Endothelial cell of umbilical vein (primary cell): ENCODE results near the gene KIR2DL1.
"Not testable (repeated sequence)": the region's sequence is repeated elsewhere in the genome, so short reads cannot be mapped to it uniquely, and the experiment has no call there.

ENCODE experiments used
- CTCF ChIP-seq, 2 donors: IDR thresholded peaks; 1 replicate in 1 of 2; 2 replicates in 1 of 2; pipeline ENCODE4 v1.5.1; 2011; ENCODE audit warnings: low read length in 2 of 2, mild to moderate bottlenecking in 2 of 2, moderate library complexity in 2 of 2, control low read depth in 1 of 2, inconsistent platforms in 1 of 2, low read depth in 1 of 2; ENCODE audit not compliant: insufficient read depth in 1 of 2; ENCODE audit errors: extremely low read depth in 1 of 2
- EZH2 ChIP-seq: IDR thresholded peaks from 2 replicates; pipeline ENCODE4 v1.6.1; 2012; ENCODE audit warnings: borderline replicate concordance, low read depth, mild to moderate bottlenecking, moderate library complexity, low read length, inconsistent platforms; ENCODE audit not compliant: severe bottlenecking
- FOS ChIP-seq: IDR thresholded peaks from 2 replicates; pipeline ENCODE4 v1.6.1; 2011; ENCODE audit warnings: mild to moderate bottlenecking, low read length, moderate library complexity, borderline replicate concordance; ENCODE audit not compliant: insufficient read depth
- GATA2 ChIP-seq: IDR thresholded peaks from 2 replicates; pipeline ENCODE4 v1.7.0; 2011; ENCODE audit warnings: low read depth, mild to moderate bottlenecking, moderate library complexity, mixed read lengths, low read length; ENCODE audit not compliant: insufficient read length, insufficient read depth
- JUN ChIP-seq: IDR thresholded peaks from 2 replicates; pipeline ENCODE4 v1.6.1; 2011; ENCODE audit warnings: borderline replicate concordance, low read depth; ENCODE audit not compliant: insufficient read length, insufficient read depth
- MAX ChIP-seq: IDR thresholded peaks from 2 replicates; pipeline ENCODE4 v1.6.1; 2011; ENCODE audit not compliant: insufficient read depth, insufficient read length
- MYC ChIP-seq: IDR thresholded peaks from one replicate; pipeline ENCODE4 v1.6.1; 2011; ENCODE audit warnings: mild to moderate bottlenecking, low read depth, low read length
- POLR2A ChIP-seq: IDR thresholded peaks from 2 replicates; pipeline ENCODE4 v1.6.1; 2012; ENCODE audit warnings: low read depth, mild to moderate bottlenecking, control low read depth, low read length
- POLR2AphosphoS5 ChIP-seq: IDR thresholded peaks from 2 replicates; pipeline ENCODE4 v1.6.1; 2012; ENCODE audit warnings: low read depth, mild to moderate bottlenecking, control low read depth, low read length, moderate library complexity; ENCODE audit not compliant: insufficient read depth

- TF ChIP-seq MAX; POLR2AphosphoS5; POLR2A; MYC; CTCF (IDR thresholded peaks at IDR 0.05; ENCODE audit: extremely low read depth in 1 of 2, insufficient read depth in 1 of 2, low read depth in 1 of 2, low read length in 2 of 2); EZH2; FOS; JUN; GATA2: not testable (repeated sequence)
Observed at GRCh38 chr19:54771018-54771960, 1.7 kb downstream of the KIR2DL1 start.
